ENCODE measurements around the gene GNA15.

Gene GNA15

DNA sequence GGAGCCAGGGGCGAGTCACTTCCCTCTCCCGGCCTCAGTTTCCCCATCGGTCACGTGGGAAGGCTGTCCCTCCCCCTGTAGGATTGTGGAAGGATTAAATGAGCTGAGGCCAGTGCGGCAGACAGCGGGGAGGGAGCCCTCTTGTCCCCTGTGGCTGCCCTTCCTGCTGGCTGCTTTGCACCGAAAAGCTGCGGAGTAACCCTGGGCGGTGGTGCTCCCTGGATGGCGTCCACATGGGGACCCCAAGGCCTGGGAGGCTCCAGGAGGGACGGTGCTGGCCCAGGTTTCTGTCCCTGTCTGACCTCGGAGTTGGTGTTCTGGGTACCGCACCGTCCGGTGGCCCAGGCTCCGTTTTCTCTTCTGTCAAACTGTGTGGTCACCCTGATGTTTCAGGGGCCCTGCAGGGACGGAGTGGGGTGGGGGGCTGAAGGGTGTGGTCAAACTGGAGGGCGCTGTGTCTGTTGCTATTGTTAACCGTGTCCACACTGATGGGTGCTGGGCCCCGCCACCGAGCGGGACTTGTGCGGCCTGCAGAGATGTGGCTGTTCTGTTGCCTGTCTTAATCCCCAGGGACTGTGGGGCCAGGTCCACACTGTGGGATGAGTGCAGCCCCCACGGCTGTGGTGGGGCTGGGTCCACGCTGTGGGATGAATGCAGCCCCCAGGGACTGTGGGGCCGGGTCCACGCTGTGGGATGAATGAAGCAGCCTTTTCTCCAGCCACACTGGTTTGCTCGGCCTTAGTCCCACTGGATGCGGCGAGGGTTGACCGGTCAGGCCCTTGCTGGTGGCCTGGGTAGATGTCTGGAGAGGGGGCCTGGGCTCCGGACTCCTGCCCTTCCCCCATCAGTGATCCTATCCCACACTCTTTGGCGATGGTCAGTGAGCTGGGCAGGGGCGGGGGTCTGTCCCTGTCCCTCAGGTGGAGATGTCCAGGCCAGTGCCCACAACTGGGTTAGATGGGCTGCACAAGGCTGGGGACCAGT is 34.8 kb upstream of the GNA15 start:
- TF ChIP-seq, protein P1, sequence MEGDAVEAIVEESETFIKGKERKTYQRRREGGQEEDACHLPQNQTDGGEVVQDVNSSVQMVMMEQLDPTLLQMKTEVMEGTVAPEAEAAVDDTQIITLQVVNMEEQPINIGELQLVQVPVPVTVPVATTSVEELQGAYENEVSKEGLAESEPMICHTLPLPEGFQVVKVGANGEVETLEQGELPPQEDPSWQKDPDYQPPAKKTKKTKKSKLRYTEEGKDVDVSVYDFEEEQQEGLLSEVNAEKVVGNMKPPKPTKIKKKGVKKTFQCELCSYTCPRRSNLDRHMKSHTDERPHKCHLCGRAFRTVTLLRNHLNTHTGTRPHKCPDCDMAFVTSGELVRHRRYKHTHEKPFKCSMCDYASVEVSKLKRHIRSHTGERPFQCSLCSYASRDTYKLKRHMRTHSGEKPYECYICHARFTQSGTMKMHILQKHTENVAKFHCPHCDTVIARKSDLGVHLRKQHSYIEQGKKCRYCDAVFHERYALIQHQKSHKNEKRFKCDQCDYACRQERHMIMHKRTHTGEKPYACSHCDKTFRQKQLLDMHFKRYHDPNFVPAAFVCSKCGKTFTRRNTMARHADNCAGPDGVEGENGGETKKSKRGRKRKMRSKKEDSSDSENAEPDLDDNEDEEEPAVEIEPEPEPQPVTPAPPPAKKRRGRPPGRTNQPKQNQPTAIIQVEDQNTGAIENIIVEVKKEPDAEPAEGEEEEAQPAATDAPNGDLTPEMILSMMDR (IDR thresholded peaks at IDR 0.05; ENCODE audit: insufficient read depth, low read depth, low read length, missing control alignments), result no peak
- no peak overlapping the region for H3K4me3 ChIP-seq (ENCODE audit: low read depth, low read length)
- no peak for DNase-seq (ENCODE audit: low read depth)

DNA sequence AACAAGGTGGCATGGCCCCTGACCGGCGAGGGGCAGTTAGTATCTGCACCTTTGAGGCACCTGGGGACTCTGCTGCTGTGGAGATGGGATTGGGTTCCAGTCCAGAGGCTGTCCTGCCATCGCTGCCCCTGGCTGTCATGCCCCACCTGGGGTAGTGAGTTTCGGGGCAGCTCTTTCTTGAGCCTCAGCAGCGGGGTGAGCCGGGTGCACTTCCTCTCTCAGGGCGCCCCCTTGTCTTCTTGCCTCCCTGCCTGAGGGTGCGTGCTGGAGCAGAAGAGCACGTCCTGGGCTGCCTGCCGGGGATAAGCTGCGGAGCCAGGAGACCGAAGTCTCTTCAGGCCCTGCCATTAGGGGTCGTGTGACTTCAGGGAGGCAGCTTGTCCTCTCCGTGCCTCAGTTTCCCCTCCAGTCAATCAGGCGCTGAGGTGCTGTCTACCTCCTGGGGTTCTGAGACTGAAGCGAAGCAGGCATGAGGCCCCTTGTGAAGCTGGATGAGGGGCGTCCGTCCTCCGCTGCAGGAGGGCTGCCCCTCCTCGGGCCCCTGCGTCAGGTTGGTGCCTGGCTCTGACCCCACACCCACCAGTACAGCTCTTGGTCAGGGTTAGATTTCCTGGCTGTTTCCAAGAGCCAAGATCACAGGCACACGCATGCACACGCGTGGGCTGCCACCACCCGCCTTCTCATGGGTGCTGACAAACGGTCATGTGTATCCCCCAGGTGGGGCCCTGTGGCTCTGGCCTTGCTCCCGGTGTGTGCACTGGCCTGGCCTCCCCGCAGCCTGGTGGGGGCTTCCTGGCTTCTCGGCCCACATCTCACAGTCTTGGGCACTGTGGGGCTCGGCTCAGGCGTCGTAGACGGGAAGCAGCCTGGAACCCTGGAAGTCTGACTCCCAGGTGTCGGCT is 33.3 kb upstream of the GNA15 start:
- no peak overlapping the region for H3K4me3 ChIP-seq (ENCODE audit: low read depth, low read length)
- no peak for DNase-seq (ENCODE audit: low read depth)
- TF ChIP-seq, protein P1 (IDR thresholded peaks at IDR 0.05; ENCODE audit: insufficient read depth, low read depth, low read length, missing control alignments), result no peak

DNA sequence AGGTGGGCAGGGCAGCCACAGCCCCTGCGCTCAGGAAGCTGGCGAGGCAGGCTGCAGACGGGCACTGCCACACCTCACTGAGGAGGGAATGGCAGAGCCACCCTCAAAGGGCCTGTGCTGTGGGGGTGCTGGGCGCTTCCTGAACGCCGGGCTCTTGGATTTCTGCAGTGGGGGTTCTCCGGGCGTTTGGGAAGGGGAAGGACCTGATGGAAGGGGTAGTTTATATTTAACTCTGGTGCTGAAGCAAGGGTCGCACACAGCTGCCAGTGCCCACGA is 31.2 kb upstream of the GNA15 start:
- no peak overlapping the region for H3K4me3 ChIP-seq (ENCODE audit: low read depth, low read length)
- no peak for DNase-seq (ENCODE audit: low read depth)
- TF ChIP-seq, protein P1 (IDR thresholded peaks at IDR 0.05; ENCODE audit: insufficient read depth, low read depth, low read length, missing control alignments), result no peak

DNA sequence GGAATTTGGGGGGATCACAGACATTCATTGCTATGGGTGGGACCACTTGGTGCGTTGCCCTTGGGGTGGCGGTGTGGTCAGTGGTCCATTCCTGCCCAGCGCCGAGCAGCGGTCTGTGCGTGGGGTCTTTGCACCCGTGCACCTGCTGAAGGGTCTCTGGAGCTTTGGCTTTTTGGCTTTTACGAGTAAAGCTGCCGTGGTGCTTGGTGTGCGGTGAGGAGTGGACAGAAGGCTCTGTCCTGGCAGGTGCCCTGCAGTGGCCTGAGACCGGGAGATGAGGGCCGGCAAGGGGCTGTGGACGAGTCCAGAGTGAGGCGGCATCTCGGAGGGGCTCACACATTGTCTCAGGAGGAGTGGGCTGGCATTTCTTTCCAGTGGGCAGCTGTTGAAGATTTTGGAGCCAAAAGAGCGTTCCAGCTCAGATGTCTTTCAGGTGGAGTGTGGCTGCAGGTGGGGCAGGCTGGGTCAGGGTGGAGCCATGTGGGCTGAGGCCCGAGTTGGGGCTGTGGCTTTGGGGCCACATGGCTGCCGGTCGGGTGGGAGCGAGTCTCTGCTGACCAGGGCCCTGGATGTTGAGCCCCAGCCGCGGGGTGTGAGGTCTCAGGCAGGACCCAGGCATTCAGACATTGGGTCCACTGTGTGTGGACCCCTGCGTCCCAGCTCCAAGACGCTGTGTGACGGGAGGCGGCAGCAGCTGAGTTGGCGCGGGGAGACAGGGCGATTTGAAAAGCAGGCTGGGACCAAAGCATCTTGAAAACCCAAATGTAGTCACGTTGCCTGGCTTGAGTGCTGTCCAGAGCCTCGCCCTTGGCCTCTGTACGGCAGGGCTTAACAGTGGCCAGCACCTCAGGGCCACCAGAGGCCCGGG is 30.0 kb upstream of the GNA15 start:
- DNase-seq (ENCODE audit: low read depth), result no peak
- H3K4me3 ChIP-seq (ENCODE audit: low read depth, low read length), result no peak overlapping the region
- TF ChIP-seq, protein P1 (IDR thresholded peaks at IDR 0.05; ENCODE audit: insufficient read depth, low read depth, low read length, missing control alignments), result no peak

DNA sequence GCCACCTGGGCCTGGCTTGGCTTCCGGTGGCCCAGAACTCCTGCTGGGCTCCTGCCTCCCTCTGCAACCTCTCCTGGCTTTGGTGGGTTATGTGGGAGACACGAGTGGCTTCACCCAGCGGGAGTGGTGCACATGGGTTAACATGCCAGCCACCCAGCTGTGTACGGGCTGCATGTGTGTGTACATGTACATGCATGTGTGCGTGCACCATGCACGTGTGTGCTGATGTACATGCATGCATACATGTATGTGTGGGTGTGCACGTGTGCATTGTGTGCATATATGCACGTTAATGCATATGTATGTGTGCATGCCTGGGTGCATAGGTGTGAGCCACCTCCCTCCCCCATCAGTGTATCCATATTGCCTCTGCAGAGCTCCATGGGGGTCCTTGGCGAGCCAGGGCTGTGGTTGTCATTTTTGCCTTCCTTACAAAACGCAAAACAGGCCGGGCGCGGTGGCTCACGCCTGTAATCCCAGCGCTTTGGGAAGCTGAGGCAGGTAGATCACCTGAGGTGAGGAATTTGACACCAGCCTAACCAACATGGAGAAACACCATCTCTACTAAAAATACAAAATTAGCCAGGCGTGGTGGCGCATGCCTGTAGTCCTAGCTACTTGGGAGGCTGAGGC is 29.2 kb upstream of the GNA15 start:
- TF ChIP-seq, protein P1 (IDR thresholded peaks at IDR 0.05; ENCODE audit: insufficient read depth, low read depth, low read length, missing control alignments), result no peak
- no peak overlapping the region for H3K4me3 ChIP-seq (ENCODE audit: low read depth, low read length)
- DNase-seq (ENCODE audit: low read depth), result no peak

DNA sequence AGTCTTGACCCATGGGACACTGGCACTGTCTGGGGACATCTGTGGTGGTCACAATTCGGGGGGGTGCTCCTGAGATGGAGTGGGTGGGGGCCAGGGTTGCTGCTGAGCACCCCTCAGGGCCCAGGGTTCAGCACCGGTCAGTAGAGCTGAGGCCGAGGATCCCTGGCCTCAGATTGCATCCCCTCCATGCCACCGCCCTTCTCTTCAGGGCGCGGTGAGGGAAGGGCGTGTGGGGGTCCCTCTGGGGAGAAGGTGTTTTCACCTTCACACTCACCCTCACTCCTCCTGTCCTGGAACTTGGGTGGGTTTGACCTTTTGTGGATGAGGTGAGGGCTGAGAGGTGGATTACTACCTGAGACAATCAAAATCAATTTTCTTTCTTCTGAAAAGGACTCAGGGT is 28.2 kb upstream of the GNA15 start:
- TF ChIP-seq, protein P1 (IDR thresholded peaks at IDR 0.05; ENCODE audit: insufficient read depth, low read depth, low read length, missing control alignments), result no peak
- DNase-seq (ENCODE audit: low read depth), result no peak
- H3K4me3 ChIP-seq (ENCODE audit: low read depth, low read length), result no peak overlapping the region
